Heart right ventricle (tissue), 16 donors: ENCODE data around the gene CFP. TPM values are rescaled to one million over a fixed set of nuclear protein-coding genes. Genes with fewer than 3 reads are reported as not detected.

Experiments
- ATAC-seq, 8 donors: fragments of 200-7000 bp; cut with Tn5 transposase; one replicate each; pipeline ENCODE4 v1.9.1; 2020; ENCODE audit warnings: mild to moderate bottlenecking in 8 of 8, moderate library complexity in 8 of 8, moderate number of reproducible peaks in 1 of 8
- DNase-seq, 2 donors: peaks; one replicate each; pipeline ENCODE4 v3.0.0-alpha.2; 2020
- H3K27ac ChIP-seq, 10 donors: fragments of 200-600 bp; sonication (generic) in 2 of 10; one replicate each; pipeline versions ENCODE4 v1.5.0 to v1.8.0; 2020 to 2022; ENCODE audit warnings: mild to moderate bottlenecking in 3 of 10
- H3K27me3 ChIP-seq, 7 donors: fragments of 200-600 bp; one replicate each; pipeline ENCODE4 v1.8.0; 2021 to 2022; ENCODE audit warnings: mild to moderate bottlenecking in 2 of 7
- H3K36me3 ChIP-seq, 9 donors: fragments of 200-600 bp; sonication (generic) in 1 of 9; one replicate each; pipeline versions ENCODE4 v1.5.0 to v1.8.0; 2020 to 2022; ENCODE audit warnings: mild to moderate bottlenecking in 2 of 9
- H3K4me1 ChIP-seq, 9 donors: fragments of 200-600 bp; sonication (generic) in 1 of 9; one replicate each; pipeline versions ENCODE4 v1.5.0 to v1.8.0; 2020 to 2022; ENCODE audit warnings: mild to moderate bottlenecking in 4 of 9
- H3K4me3 ChIP-seq, 10 donors: fragments of 200-600 bp; sonication (generic) in 2 of 10; one replicate each; pipeline versions ENCODE4 v1.5.0 to v1.8.0; 2020 to 2022; ENCODE audit warnings: mild to moderate bottlenecking in 7 of 10, moderate library complexity in 2 of 10
- H3K9me3 ChIP-seq, 11 donors: fragments of 200-600 bp in 10 of 11; sonication (generic) in 2 of 11; one replicate each; pipeline versions ENCODE4 v1.5.0 to v1.8.0; 2013 to 2022; ENCODE audit warnings: mild to moderate bottlenecking in 2 of 11, control low read depth in 1 of 11, moderate library complexity in 1 of 11
- WGBS, 2 donors: extraction: QIAGEN DNeasy Blood & Tissue Kit; methylation state at CpG; one replicate each; pipeline ENCODE4 v1.1.7; 2013; ENCODE audit warnings: inconsistent platforms in 1 of 2; 5-methylcytosine and 5-hydroxymethylcytosine counted together
- intact Hi-C, 10 donors: fragments of 100-400 bp; cut with DNase I; formaldehyde crosslinking; loops; one replicate each; pipeline versions ENCODE4 v1.11.1 to v1.14.2; 2022
- polyA plus RNA-seq, 2 donors: library from polyadenylated mRNA; stranded (reverse); fragments of 200-250 nt; gene quantifications; one replicate each; pipeline ENCODE4 v1.2.3, GENCODE V29; 2013
- total RNA-seq, 10 donors: library from RNA; stranded (reverse); fragmentation: NEBNext Ultra II Directional in 3 of 10; extraction: Animal tissue kit (Norgen Biotek cat#: 25700) in 3 of 10; gene quantifications; one replicate each; pipeline versions ENCODE4 v1.2.1 to v1.2.4, GENCODE V29; 2021 to 2023
- TF ChIP-seq, protein P1 (sequence below), 9 donors: fragments of 200-600 bp; sonication (generic) in 2 of 9; IDR thresholded peaks; one replicate each; pipeline versions ENCODE4 v1.5.0 to v1.8.0; 2021 to 2022; ENCODE audit warnings: antibody characterized with exemption in 9 of 9, mild to moderate bottlenecking in 5 of 9, moderate library complexity in 1 of 9
- donor health status: Arrhythmogenic right ventricular cardiomyopathy.
- donor health status: ischemic (EF 13 %, LVEDD 7.1; RV severe dilation, severe dysfunction).
- donor health status: healthy with polysubstance abuse.
- donor health status: DM: no; HTN: yes; CAD: no.
- donor health status: DM: no; HTN: no; CAD: no.
- donor health status: ischemic (EF 25% LVEDD 6.9; RV normal size, moderate dysfunction).
- donor health status: ischemic (EF 25% LVEDD 5.7; RV mildly dilated, moderate dysfunction).
- donor health status: healthy.
- donor health status: DM: yes; HTN: yes; CAD: no.
- donor health status: Ischemic cardiomyopathy.
- donor health status: ischemic (EF 35%, LVEDD 5.7; RV mildly dilated, moderate dysfunction).
- donor health status: nonischemic (EF 11% LVEDD 7.7; RV severe dilation, severe dysfunction).
- donor health status: DM: yes; HTN: yes; CAD: no.
- donor health status: PGD.
- donor health status: ischemic (EF 29% LVEDD 5.4; RV normal size, mild dysfunction).
- donor health status: nonischemic (EF 23%, LVEDD 6.1; RV moderate dilation, normal function).

CFP gene
- total and polyA plus RNA-seq, 12 donors: 1.1 to 12.4 (median 2.1) TPM

DNA sequence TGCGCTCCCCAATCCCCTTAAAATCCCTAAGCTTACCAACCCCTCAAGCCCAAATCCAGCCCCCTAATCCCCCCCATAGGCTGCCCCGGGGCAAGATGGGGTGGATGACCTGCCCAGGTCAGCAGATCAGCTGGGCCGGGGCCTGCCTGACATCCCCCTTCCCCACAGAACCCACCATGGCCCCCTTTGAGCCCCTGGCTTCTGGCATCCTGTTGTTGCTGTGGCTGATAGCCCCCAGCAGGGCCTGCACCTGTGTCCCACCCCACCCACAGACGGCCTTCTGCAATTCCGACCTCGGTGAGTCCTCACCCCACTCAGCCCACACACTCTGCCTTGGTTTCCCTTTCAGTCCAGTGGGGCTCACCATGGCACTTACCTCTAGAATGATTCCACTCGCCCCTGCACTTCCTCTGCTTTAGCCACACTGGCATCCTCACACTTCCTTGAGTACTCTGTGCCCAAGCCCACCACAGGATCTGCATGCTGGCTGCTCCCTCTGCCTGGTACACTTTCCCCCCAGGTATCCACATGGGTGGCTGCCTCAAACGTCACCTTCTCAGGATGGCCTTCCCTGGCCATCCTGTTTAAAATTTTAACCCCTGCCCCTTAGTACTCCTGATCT lies 46.4 kb downstream of the CFP start:
- H3K27me3 ChIP-seq: no peaks in the 10 kb centered on the region
- H3K27ac ChIP-seq: peak overlapping the region in 6 of 10 donors; percentile 28 to 91 (median 65)
- intact Hi-C loops: no loop called here
- H3K36me3 ChIP-seq: peaks cover 0 to 23% (median 0%) of the 10 kb centered on the region in 9 donors
- TF ChIP-seq, protein P1, sequence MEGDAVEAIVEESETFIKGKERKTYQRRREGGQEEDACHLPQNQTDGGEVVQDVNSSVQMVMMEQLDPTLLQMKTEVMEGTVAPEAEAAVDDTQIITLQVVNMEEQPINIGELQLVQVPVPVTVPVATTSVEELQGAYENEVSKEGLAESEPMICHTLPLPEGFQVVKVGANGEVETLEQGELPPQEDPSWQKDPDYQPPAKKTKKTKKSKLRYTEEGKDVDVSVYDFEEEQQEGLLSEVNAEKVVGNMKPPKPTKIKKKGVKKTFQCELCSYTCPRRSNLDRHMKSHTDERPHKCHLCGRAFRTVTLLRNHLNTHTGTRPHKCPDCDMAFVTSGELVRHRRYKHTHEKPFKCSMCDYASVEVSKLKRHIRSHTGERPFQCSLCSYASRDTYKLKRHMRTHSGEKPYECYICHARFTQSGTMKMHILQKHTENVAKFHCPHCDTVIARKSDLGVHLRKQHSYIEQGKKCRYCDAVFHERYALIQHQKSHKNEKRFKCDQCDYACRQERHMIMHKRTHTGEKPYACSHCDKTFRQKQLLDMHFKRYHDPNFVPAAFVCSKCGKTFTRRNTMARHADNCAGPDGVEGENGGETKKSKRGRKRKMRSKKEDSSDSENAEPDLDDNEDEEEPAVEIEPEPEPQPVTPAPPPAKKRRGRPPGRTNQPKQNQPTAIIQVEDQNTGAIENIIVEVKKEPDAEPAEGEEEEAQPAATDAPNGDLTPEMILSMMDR (IDR thresholded peaks at IDR 0.05): no peak
- DNase-seq: no peak
- no peaks in the 10 kb centered on the region for H3K9me3 ChIP-seq
- 54 to 59% methylated on average over 8 of the region's 8 CpGs for WGBS, 2 donors
- peak overlapping the region in 7 of 10 donors; percentile 10 to 64 (median 55) for H3K4me3 ChIP-seq
- peaks cover 0 to 16% (median 0%) of the 10 kb centered on the region in 9 donors for H3K4me1 ChIP-seq
- no peak for ATAC-seq

DNA sequence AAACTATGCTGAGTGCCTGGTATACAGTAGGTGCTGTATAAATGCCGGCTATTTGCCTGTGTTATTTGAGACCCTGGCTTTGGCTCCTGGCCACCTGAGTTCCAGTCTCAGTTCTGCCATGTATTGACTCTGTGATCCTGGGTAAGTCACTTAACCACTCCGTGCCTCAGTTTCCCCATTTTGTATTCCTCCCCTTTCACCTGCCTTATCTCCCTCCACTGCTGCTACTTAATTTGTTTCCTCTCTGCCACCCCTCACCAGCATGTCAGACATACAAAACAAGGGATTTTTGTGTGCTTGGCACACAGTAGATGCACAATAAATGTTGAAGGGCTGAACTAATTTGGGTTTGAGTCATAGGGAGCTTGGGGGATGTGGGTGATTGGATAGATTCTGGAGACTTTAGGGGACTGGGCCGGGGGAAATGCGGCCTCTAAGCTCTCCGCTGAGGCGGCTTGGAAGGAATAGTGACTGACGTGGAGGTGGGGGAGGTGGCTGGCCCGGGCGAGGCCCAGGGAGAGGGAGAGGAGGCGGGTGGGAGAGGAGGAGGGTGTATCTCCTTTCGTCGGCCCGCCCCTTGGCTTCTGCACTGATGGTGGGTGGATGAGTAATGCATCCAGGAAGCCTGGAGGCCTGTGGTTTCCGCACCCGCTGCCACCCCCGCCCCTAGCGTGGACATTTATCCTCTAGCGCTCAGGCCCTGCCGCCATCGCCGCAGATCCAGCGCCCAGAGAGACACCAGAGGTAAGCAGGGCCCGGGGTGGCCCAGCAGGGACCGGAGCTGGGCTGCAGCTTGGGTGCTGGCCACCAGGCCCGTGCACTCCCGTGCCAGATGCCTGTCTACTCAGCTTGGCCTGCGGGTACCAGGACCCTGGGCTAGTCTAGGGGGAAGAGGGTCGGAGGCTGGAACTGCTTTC lies 47.7 kb downstream of the CFP start, which contains the start of gene TIMP1:
Gene TIMP1 (plus strand): TSS at position 706 of the 917 bp plus-strand sequence. CDS start 980 bp downstream, outside the sequence.
- TF ChIP-seq, protein P1 (IDR thresholded peaks at IDR 0.05): no peak
- intact Hi-C loops: no loop called here
- ATAC-seq (peak; percentile 87 to 96 (median 94)), DNase-seq (peak; percentile 85 to 89)
- Histone ChIP-seq H3K27me3 (no peaks in the 10 kb centered on the region), H3K27ac (peak within 1 kb of the TSS in 9 of 10 donors; percentile 24 to 91 (median 81)), H3K4me1 (peaks cover 0 to 27% (median 0%) of the 10 kb centered on the region in 9 donors), H3K9me3 (no peaks in the 10 kb centered on the region), H3K36me3 (peaks cover 0 to 23% (median 0%) of the 10 kb centered on the region in 9 donors), H3K4me3 (peak within 1 kb of the TSS; percentile 8 to 64 (median 52))
- WGBS, 2 donors: 7 to 15% methylated on average over 17 to 25 of the region's 28 CpGs

DNA sequence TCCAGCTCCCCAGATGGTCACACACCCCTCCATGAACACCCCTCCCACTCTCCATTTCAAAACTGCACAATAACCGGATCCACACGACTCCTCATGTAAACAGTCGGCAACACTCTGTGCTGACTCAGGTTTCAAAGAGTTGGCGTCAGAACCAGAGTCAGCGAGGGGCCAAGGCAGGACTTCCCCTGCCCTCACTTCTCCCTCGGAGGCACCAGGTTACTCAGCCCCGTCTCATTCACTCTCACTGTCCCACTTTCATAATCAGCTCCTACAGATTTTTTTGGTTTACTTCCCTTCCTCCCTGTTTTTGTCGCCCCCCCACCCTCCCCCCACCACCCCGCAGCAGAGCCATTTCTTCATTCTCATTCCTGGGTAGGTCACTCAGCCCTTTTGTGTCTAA lies 50.2 kb downstream of the CFP start:
- peak in 1 of 8 donors; percentile 25 for ATAC-seq
- 67 to 78% methylated on average over 9 of the region's 9 CpGs for WGBS, 2 donors
- peak overlapping the region in 1 of 10 donors; percentile 78 for H3K27ac ChIP-seq

More for the DNA sequence above, 50.2 kb downstream of the CFP start:
- Histone ChIP-seq H3K4me3 (no peak overlapping the region), H3K4me1 (peaks cover 0 to 29% (median 0%) of the 10 kb centered on the region in 9 donors), H3K27me3 (peaks cover 0 to 6% (median 0%) of the 10 kb centered on the region in 7 donors), H3K9me3 (no peaks in the 10 kb centered on the region), H3K36me3 (peaks cover 0 to 3% (median 0%) of the 10 kb centered on the region in 9 donors)
- intact Hi-C loops: loop anchor here in 1 of 10 donors (10.0 kb wide), 1 partner anchor 65 kb away; no protein-coding TSS in a partner anchor
- no peak for DNase-seq
- TF ChIP-seq, protein P1 (IDR thresholded peaks at IDR 0.05): no peak
